ENCODE measurements around the gene CRYAA.
"Not testable (repeated sequence)": the region's sequence is repeated elsewhere in the genome, so short reads cannot be mapped to it uniquely, and the experiment has no call there.

Gene CRYAA

GRCh38 chr21:43162708-43163205 lies 6.1 kb upstream of the CRYAA start:
- not testable (repeated sequence) for H3K36me3 ChIP-seq (ENCODE audit: control insufficient read depth, low read depth, low read length); H3K4me3 ChIP-seq (ENCODE audit: low read length); H3K9me3 ChIP-seq (ENCODE audit: control insufficient read depth, low read depth, low read length); H3K9ac ChIP-seq (ENCODE audit: low read length); H3K27ac ChIP-seq (ENCODE audit: low read length); H3K27me3 ChIP-seq (ENCODE audit: control insufficient read depth, insufficient read depth, low read length); H3K4me1 ChIP-seq (ENCODE audit: control insufficient read depth, low read depth, low read length)

GRCh38 chr21:43164823-43165222 lies 4.0 kb upstream of the CRYAA start:
- H3K4me1 ChIP-seq (ENCODE audit: control insufficient read depth, low read depth, low read length); H3K27ac ChIP-seq (ENCODE audit: low read length); H3K27me3 ChIP-seq (ENCODE audit: control insufficient read depth, insufficient read depth, low read length): not testable (repeated sequence)

GRCh38 chr21:43165734-43166133 lies 3.1 kb upstream of the CRYAA start:
- not testable (repeated sequence) for H3K9ac ChIP-seq (ENCODE audit: low read length); H3K4me3 ChIP-seq (ENCODE audit: low read length); H3K27me3 ChIP-seq (ENCODE audit: control insufficient read depth, insufficient read depth, low read length); H3K9me3 ChIP-seq (ENCODE audit: control insufficient read depth, low read depth, low read length); H3K36me3 ChIP-seq (ENCODE audit: control insufficient read depth, low read depth, low read length); H3K27ac ChIP-seq (ENCODE audit: low read length); H3K4me1 ChIP-seq (ENCODE audit: control insufficient read depth, low read depth, low read length)

More at GRCh38 chr21:43164823-43165222, 4.0 kb upstream of the CRYAA start:
- not testable (repeated sequence) for H3K36me3 ChIP-seq (ENCODE audit: control insufficient read depth, low read depth, low read length); H3K4me3 ChIP-seq (ENCODE audit: low read length); H3K9me3 ChIP-seq (ENCODE audit: control insufficient read depth, low read depth, low read length); H3K9ac ChIP-seq (ENCODE audit: low read length)

GRCh38 chr21:43169230-43169886 lies 550 bp downstream of the CRYAA start:
- not testable (repeated sequence) for H3K4me3 ChIP-seq (ENCODE audit: low read length); H3K27me3 ChIP-seq (ENCODE audit: control insufficient read depth, insufficient read depth, low read length); H3K9me3 ChIP-seq (ENCODE audit: control insufficient read depth, low read depth, low read length); H3K9ac ChIP-seq (ENCODE audit: low read length); H3K36me3 ChIP-seq (ENCODE audit: control insufficient read depth, low read depth, low read length); H3K27ac ChIP-seq (ENCODE audit: low read length); H3K4me1 ChIP-seq (ENCODE audit: control insufficient read depth, low read depth, low read length)

- not testable (repeated sequence) for H3K4me1 ChIP-seq (ENCODE audit: control insufficient read depth, low read depth, low read length); H3K4me3 ChIP-seq (ENCODE audit: low read length); H3K36me3 ChIP-seq (ENCODE audit: control insufficient read depth, low read depth, low read length); H3K27ac ChIP-seq (ENCODE audit: low read length); H3K27me3 ChIP-seq (ENCODE audit: control insufficient read depth, insufficient read depth, low read length); H3K9me3 ChIP-seq (ENCODE audit: control insufficient read depth, low read depth, low read length); H3K9ac ChIP-seq (ENCODE audit: low read length)
These were observed 1.1 kb downstream of the CRYAA start for GRCh38 chr21:43169891-43170290.

GRCh38 chr21:43172812-43173211 lies 4.0 kb downstream of the CRYAA start:
- H3K9ac ChIP-seq (ENCODE audit: low read length); H3K4me3 ChIP-seq (ENCODE audit: low read length); H3K27me3 ChIP-seq (ENCODE audit: control insufficient read depth, insufficient read depth, low read length); H3K27ac ChIP-seq (ENCODE audit: low read length); H3K9me3 ChIP-seq (ENCODE audit: control insufficient read depth, low read depth, low read length); H3K4me1 ChIP-seq (ENCODE audit: control insufficient read depth, low read depth, low read length); H3K36me3 ChIP-seq (ENCODE audit: control insufficient read depth, low read depth, low read length): not testable (repeated sequence)

- H3K4me3 ChIP-seq (ENCODE audit: low read length); H3K9ac ChIP-seq (ENCODE audit: low read length); H3K36me3 ChIP-seq (ENCODE audit: control insufficient read depth, low read depth, low read length); H3K4me1 ChIP-seq (ENCODE audit: control insufficient read depth, low read depth, low read length); H3K27ac ChIP-seq (ENCODE audit: low read length); H3K27me3 ChIP-seq (ENCODE audit: control insufficient read depth, insufficient read depth, low read length); H3K9me3 ChIP-seq (ENCODE audit: control insufficient read depth, low read depth, low read length): not testable (repeated sequence)
These were observed 4.6 kb downstream of the CRYAA start for GRCh38 chr21:43173438-43173837.

- not testable (repeated sequence) for H3K9me3 ChIP-seq (ENCODE audit: control insufficient read depth, low read depth, low read length); H3K27me3 ChIP-seq (ENCODE audit: control insufficient read depth, insufficient read depth, low read length); H3K4me1 ChIP-seq (ENCODE audit: control insufficient read depth, low read depth, low read length); H3K36me3 ChIP-seq (ENCODE audit: control insufficient read depth, low read depth, low read length); H3K9ac ChIP-seq (ENCODE audit: low read length); H3K4me3 ChIP-seq (ENCODE audit: low read length); H3K27ac ChIP-seq (ENCODE audit: low read length)
These were observed 5.1 kb downstream of the CRYAA start for GRCh38 chr21:43173930-43174329.

GRCh38 chr21:43174998-43175397 lies 6.2 kb downstream of the CRYAA start:
- not testable (repeated sequence) for H3K27me3 ChIP-seq (ENCODE audit: control insufficient read depth, insufficient read depth, low read length); H3K9me3 ChIP-seq (ENCODE audit: control insufficient read depth, low read depth, low read length); H3K36me3 ChIP-seq (ENCODE audit: control insufficient read depth, low read depth, low read length); H3K4me1 ChIP-seq (ENCODE audit: control insufficient read depth, low read depth, low read length); H3K27ac ChIP-seq (ENCODE audit: low read length); H3K9ac ChIP-seq (ENCODE audit: low read length); H3K4me3 ChIP-seq (ENCODE audit: low read length)

- H3K36me3 ChIP-seq (ENCODE audit: control insufficient read depth, low read depth, low read length); H3K9me3 ChIP-seq (ENCODE audit: control insufficient read depth, low read depth, low read length); H3K4me1 ChIP-seq (ENCODE audit: control insufficient read depth, low read depth, low read length); H3K27me3 ChIP-seq (ENCODE audit: control insufficient read depth, insufficient read depth, low read length); H3K9ac ChIP-seq (ENCODE audit: low read length); H3K4me3 ChIP-seq (ENCODE audit: low read length); H3K27ac ChIP-seq (ENCODE audit: low read length): not testable (repeated sequence)
These were observed 7.8 kb downstream of the CRYAA start for GRCh38 chr21:43176621-43177020.

GRCh38 chr21:43177043-43177906 lies 8.5 kb downstream of the CRYAA start:
- H3K4me3 ChIP-seq (ENCODE audit: low read length); H3K27me3 ChIP-seq (ENCODE audit: control insufficient read depth, insufficient read depth, low read length); H3K9me3 ChIP-seq (ENCODE audit: control insufficient read depth, low read depth, low read length); H3K36me3 ChIP-seq (ENCODE audit: control insufficient read depth, low read depth, low read length); H3K27ac ChIP-seq (ENCODE audit: low read length); H3K4me1 ChIP-seq (ENCODE audit: control insufficient read depth, low read depth, low read length); H3K9ac ChIP-seq (ENCODE audit: low read length): not testable (repeated sequence)
